GM19324 (cell line): Measurements from ENCODE around the gene RAPGEF1.
A peak's percentile ranks its signal among the peaks of the same experiment; 100 is the strongest.
"Not testable (repeated sequence)": the region's sequence is repeated elsewhere in the genome, so short reads cannot be mapped to it uniquely, and the experiment has no call there.

Experiments used
- ATAC-seq: cut with Tn5 transposase; IDR thresholded peaks from one replicate; pipeline ENCODE4 v1.9.1; 2021; ENCODE audit warnings: mild to moderate bottlenecking, moderate library complexity; ENCODE audit not compliant: unreplicated experiment, low FRiP score

RAPGEF1 gene

DNA sequence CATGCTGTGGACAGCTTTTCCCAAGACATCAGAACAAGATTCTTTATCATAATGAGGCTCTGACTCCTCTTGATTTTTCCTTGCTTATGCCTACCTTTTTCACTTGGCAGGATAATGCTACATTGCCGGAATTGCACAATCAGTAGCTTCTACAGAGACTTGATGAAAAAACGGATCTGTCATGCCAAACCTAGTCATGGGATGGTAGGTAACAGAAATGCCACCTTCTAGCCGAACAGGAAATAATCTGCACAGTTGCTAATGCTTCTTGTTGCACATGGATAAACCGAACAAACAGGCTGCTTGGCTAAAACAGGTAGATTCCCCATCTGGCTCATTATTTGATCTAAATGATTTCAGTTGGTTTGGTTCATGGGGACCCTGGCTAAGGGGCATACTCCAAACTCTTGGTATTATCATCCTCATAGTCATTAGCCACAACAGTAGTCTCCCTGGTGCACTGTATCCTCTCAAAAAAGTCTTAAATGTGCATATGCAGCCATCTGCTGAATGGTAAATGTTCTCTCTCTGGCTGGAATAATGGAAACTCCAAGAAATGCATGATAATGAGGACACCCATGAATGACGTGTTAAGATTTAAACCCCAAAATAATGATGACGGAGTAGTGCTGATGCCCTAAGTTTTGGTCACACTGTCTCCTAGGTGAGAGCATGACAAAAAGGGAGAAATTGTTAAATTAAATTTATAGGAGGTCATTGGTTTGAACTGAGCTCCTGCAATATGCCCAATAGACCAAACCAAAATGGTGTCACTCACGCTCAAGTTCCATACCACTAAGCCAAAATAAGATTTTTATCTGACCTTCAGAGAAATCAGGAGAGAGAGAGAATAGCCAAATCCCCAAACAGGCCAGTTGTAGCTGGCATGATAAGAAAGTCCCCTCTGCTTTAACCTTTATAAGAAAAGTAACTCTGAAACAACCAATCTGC, 47.0 kb downstream of the RAPGEF1 start:
- no peak for ATAC-seq

DNA sequence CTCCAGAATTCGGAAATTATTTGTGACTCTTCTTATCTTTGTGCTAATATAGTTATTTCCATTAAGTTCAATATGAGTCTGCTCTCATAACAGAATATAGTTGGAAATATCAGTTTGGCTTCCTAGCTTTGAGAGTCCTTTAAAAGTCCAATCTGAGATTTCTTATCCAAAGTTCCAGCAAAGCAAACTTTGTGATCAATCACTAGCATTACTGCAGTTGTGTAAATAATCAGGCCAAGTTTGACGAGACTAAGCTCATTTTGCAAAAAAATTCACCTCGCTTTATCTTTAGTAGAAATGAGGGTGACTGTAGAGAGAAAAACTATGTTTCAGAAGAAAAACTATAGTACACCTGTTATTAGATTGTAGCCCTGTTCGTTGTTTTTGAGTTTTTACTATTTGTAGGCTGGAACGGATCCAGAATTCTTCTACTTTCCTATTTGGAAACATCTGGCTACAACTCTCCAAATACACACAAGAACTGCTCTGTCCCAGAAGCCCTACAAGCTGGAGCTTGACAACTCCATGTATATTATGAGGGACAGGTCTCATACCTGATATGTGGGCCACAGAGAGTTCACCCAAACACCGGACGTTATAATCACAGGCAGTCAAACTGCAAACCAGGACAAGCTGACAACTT, 47.8 kb downstream of the RAPGEF1 start:
- ATAC-seq: no peak

DNA sequence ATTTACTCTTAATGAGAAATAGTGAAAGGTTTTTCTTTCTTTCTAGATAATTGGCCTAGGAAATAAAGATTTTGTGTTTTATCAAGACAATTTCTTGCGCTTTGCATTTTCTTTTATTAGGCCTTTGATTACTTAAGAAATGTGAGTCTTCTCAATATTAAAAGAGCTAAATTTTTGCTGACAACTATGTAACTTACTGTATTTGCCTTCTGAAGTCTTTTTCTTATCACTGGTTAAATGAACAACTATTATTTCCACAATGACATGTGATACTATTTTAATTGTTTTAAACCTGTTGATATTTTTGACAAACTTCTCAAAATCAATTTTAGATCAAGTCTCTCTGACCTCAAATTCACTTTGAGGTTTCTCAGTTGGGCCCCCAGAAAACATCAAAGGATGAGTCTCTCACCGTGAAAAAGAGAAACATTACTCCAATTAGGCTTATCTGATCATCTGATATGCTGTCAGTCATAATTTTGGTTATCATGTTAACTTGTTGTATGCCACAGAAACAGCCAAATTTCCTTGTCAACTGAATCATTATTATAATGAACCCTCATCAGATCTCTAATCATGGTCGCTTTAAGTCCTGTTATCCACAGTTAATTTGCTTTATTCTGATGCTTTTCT, 48.8 kb downstream of the RAPGEF1 start:
- ATAC-seq: no peak

DNA sequence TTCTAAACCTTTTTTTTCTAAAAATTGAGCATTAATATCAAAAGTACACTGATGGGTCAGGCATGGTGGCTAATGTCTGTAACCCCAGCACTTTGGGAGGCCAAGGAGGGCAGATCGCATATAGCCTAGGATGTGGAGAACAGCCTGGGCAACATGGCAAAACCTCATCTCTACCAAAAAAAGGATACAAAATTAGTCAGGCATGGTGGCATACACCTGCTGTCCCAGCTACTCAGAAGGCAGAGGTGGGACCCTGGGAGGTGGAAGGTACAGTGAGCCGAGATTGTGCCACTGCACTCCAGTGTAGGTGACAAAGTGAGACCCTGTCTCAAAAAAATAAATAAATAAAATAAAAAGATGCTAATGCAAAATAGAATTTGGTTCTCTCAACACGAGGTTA, 49.4 kb downstream of the RAPGEF1 start:
- ATAC-seq: no peak

DNA sequence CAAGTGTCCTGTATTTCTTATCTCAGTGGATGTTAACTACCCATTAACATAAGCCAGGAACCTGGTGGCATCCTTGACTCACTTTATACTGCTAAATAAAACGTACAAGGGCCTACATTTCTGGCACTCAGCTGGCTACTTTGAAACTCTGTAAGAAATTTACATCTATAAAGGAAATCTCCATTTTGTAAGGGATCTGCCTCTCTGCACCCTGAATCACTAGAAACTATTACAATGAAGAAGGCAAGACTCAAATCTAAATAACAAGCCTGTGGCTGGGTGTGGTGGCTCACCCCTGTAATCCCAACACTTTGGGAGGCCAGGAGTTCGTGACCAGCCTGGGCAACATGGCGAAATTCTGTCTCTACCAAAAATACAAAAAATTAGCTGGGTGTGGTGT, 51.5 kb downstream of the RAPGEF1 start:
- no peak for ATAC-seq

- ATAC-seq: peak; percentile 54
Observed at GRCh38 chr9:131685753-131686706, 53.8 kb downstream of the RAPGEF1 start.

DNA sequence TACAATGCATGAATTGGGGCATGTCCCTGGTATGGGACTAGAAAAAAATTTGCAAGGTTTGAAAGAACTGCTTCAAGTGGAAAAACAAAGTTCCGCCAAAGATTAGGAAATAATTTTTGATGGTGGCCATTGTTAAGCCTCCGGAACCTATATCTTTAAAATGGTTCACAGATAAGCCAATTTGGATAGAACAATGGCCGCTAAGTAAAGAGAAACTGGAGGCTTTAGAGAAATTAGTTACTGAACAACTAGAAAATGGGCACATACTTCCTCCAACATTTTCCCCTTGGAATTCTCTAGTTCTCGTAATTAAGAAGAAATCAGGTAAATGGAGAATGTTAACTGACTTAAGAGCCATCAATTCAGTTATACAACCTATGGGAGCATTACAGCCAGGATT, 56.8 kb downstream of the RAPGEF1 start:
- ATAC-seq: not testable (repeated sequence)

DNA sequence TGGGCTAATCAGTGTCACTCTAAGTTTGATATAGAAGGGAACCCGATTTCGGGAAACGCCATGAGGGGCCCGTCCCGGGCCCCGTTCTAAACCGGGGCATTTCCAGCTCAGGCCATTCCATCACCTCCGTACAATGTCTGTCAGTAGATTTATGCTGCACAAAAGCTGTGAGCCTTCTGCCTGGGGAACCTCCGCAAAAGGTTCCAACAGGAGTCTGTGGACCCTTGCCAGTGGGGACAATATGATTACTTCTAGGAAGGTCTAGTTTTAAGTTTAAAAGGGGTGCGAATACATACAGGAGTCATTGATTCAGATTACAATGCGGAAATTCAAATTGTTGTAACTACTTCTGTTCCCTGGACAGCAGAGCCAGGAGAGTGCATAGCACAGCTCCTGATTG, 57.6 kb downstream of the RAPGEF1 start:
- no peak for ATAC-seq

- not testable (repeated sequence) for ATAC-seq
Observed at GRCh38 chr9:131681826-131682225, 58.0 kb downstream of the RAPGEF1 start.

DNA sequence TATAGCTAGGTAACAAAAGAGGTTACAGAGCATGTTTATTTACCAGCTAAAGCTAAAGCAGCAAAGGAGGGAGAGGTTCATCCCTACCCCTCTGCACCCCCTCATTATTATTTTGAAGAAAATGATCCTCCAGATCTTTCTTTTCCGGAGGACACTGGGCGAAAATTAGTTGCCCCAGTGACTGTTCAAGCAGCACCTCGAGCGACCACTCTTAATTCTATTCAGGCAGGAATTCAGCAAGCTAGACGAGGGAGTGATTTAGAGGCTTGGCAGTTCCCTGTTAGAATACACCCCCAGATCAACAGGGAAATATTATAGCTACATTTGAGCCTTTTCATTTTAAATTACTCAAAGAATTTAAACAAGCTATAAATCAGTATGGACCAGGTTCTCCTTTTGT, 58.8 kb downstream of the RAPGEF1 start:
- not testable (repeated sequence) for ATAC-seq

GRCh38 chr9:131679261-131680020, 60.4 kb downstream of the RAPGEF1 start:
- ATAC-seq: no peak

GRCh38 chr9:131678499-131679111, 61.3 kb downstream of the RAPGEF1 start:
- ATAC-seq: peak; percentile 63

- ATAC-seq: peak; percentile 45
Observed at GRCh38 chr9:131677444-131678180, 62.3 kb downstream of the RAPGEF1 start.

- ATAC-seq: no peak
Observed at GRCh38 chr9:131677049-131677443, 62.8 kb downstream of the RAPGEF1 start.

DNA sequence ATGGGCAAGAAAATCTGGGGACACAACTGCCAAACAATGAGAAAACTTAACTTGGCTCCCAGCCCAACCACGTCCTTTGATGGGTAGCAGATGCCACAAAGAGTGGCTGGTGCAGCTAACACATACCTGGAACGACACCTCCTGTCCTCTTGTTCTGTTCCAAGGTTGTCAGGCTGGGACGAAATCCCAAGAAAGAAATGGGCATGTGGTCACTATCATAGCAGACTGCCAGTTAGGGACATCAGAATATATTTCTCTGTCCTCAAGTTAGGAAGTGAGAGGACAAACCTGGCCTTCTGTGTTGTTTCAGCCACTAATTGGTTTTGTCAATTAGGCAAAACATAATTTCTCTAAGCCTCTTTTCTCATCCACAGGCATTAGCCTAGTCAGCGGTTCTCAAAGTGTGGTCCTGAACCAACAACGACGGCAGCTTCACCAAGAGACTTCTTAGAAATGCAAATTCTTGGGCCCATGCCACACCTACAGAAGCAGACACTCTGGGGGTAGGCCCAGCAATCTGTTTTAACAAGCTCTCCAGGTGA, 63.4 kb downstream of the RAPGEF1 start:
- ATAC-seq: no peak

DNA sequence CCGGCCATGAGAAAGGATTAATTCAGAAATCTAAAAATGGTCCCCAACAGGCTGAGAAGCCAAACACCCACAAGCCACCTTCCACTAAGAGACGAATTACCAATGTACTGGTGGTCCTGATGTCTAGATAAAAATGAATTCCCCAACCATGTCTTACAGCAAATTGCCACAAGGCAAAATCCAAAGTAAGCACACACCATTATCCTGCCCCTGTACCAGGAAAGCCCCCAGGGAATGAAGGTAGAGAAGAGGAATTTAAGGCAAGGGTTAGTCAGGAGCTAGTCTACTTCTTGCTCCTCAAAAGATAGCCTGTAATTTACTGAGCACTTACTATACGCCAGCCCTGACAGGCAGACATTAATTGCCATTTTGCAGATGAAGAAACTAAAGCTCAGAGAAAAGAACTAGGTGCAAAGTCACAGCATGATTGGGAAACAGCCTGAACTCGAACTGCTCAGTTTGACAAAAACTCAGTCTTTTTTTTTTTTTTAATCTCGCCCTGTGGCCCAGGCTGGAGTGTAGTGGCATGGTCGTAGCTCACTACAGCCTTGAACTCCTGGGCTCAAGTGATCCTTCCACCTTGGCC, 64.3 kb downstream of the RAPGEF1 start:
- no peak for ATAC-seq
